ENCODE data around the gene ERC1.
"Not testable (repeated sequence)": the region's sequence is repeated elsewhere in the genome, so short reads cannot be mapped to it uniquely, and the experiment has no call there.

Gene ERC1

DNA sequence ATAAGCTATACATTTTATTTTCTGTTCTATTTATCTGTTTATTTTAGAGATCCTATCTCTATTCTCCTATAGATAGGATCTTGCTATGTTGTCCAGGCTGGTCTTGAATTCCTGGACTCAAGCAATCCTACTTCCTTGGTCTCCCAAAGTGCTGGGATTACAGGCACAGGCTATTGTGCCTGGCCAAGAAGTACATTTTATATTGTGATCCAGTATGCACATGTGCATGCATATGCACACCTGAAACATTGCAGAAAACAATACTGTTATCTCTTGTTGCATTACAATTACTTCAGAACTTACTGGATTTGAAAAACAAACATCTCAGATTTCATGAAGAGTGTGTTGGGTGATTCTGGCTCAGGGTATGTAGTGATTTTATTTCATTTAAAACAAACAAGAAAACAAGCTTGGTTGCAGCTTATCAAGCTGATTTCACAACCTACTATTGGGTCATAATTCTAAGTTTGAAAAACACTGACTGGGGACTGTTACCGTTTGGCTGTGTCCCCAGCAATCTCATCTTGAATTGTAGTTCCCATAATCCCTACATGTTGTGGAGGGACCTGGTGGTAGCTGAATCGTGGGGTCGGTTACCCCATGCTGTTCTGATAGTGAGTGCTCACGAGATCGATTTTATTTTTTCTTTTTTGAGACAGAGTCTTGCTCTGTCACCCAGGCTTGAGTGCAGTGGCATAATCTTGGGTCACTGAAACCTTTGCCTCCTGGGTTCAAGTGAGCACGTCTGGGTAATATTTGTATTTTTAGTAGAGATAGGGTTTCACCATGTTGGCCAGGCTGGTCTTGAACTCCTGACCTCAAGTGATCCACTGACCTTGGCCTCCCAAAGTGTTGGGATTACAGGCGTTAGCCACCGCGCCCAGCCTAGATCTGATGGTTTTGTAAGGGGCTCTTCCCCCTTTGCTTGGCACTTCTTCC is 31.3 kb downstream of the ERC1 start:
- DNase-seq (ENCODE audit: low read depth in 3 of 3) = no peak

DNA sequence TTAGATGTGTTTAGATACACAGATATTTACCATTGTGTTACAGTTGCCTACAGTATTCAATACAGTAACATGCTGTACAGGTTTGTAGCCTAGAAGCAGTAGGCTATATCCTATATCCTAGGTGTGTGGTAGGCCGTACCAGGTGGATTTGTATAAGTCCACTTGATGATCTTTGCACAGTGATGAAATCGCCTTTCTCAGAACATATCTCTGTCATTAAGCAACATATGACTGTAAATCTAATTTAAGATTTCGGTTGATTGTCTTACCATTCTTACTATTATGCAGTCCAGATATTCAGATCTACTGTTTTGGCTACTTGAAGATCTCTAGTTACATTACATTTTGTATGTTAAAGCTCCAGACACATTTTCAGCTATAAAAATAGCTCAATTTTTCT is 39.8 kb downstream of the ERC1 start:
- DNase-seq (ENCODE audit: low read depth in 3 of 3) = no peak

DNA sequence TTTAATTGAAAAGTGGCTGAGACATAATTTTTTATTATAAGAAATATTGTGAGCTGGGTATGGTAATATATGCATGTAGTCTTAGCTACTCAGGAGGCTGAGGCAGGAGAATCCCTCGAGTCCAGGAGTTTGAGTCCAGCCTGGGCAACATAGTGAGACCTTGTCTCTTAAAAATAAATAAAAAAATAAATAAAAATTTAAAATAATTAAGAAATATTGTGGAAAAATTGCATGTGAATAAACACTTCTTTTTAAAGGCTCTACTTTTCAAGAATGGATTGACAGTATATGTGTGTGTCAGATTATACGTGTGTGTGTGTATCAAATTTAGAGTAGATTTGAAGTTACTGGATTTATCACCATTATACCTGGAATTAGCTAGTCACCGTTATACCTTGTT is 43.2 kb downstream of the ERC1 start:
- no peak for DNase-seq (ENCODE audit: low read depth in 3 of 3)

DNA sequence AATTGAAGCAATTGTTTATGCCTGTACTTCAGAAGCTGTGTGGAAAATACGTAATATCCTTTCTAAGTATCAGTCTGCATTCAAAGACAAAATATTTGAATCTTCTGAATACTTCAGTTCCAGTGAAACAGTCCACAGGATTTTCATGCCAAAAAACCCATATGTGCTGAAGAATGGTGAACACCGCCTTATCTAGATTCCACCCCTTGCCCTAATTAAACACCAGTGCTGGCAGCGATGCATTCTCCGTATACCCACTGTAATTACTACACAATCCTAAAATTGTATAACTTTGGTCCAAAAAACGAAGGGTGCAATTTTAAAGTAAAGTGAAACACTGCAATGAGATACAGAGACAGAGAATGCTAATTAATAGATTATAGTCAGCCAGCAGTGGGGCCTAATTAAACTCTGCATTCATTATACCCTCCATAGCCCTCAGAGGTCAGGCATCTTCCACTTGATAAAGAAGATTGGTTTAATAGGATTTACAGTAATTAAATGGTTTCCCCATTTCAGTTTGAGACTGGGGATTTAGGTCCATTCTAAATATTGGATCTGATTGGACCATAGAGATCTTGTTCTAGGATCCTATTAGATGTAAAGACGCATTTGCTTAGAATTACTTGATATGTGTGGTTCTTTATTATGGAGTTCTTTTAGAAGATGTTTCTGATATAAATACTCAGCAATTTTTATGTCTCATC is 43.9 kb downstream of the ERC1 start:
- DNase-seq (ENCODE audit: low read depth in 3 of 3) = no peak

DNA sequence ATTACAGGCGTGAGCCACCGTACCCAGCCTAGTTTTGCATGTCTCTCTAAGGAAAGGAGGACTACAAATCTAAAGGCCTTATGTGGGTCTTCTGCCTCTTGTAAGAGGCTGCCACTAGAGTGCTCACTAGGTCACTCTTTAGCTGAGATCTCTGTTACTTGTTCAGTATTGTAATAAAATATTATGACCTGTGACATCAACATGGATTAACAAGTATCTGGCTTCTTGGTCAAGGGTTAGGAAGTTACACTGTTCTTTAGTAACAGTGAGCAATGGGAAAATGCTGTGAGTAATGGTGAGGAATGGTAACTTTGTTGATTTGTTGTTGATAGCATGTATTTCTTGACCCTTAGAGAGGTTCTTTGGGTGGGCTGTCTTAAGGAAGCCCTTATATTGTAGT is 50.5 kb downstream of the ERC1 start:
- no peak for DNase-seq (ENCODE audit: low read depth in 3 of 3)

DNA sequence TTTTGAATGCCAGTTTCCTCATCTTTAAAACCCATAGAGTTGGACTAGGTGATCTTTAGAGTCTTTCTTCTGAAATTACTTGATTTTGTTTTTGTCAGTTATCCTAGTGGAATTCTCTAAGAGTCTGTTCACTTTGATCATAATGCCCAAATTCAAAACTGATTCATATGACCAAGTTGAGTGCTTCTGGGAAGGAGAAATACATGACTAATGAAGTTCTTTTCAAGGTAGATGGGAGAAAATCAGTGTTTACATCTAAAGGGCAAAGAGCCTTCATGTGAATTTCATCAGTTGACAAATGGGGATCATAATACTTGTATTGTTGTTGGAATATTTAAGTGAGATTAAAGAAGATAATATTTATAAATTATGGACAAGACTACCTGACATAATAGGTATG is 53.2 kb downstream of the ERC1 start:
- DNase-seq (ENCODE audit: low read depth in 3 of 3) = no peak

DNA sequence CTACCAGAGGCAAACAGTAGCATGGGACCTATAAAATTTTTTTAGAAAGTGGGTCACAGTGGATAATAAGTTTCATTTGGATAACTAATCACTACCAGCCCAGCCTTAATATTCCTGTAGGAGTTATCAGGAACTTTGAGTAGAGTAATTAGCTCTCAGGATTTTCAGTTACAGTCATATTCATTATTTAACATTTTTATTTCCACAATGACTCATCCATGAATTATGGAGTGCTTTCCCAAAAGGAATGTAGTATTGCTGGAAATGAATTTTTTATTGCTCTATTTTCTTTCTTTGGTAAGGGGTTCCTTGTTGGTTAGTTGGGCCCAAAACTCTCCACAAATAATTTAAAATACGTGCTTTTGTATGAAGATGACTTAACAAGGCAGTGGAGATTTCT is 53.7 kb downstream of the ERC1 start:
- DNase-seq (ENCODE audit: low read depth in 3 of 3) = no peak

DNA sequence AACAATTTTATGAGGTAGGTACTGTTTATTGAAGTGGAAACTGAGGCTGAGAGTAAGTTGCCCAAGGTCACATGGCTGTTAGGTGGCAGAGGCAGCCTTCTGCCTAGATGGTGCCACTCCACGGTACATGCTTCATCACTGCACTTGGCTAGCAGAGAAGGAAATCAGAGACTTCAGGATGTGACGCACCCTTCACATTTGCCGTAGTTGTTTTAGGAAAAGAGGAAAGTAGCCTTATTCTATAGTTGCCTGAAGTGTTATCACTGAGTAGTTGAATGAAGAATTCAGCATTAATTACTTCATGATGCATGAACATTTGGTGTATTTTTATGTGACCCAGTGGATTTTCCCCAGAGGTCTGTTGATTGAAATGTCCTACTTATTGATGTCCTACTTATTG is 55.7 kb downstream of the ERC1 start:
- DNase-seq (ENCODE audit: low read depth in 3 of 3) = no peak

DNA sequence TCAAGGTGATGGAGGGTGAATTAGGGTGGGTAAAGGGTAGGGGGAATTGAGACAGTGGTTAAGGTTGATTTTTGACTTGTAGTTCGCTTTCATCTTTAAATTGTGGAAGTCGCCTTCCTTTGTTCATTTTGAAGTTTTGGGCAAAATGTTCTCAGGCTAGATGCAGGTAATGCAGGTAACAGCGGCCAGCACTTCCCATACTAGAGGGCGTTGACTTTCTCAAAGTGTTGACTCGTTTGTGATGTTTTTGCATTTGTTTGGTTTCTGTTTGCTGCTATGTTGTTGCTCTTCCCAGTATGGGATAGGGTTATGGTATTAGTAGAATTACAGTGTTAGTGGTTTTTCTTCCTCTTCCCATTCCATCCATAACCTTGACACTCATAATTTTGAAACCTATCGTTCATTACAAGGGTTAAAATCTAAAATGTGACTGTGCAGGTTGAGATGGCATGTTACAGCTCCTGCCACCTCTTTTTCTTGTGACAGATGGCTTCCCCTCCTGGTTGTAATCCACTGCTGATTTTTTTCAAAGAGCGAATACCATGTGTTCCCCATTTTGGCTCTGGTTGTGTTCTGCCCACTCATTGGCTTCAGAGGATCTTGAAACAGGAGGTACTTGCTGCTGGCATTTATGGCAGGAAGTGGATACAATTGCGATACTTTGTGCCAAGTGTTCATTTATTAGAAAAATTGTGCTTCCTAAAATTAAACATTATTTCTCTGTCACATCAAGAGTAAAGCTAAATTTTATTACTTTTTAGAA is 57.1 kb downstream of the ERC1 start:
- no peak for DNase-seq (ENCODE audit: low read depth in 3 of 3)

DNA sequence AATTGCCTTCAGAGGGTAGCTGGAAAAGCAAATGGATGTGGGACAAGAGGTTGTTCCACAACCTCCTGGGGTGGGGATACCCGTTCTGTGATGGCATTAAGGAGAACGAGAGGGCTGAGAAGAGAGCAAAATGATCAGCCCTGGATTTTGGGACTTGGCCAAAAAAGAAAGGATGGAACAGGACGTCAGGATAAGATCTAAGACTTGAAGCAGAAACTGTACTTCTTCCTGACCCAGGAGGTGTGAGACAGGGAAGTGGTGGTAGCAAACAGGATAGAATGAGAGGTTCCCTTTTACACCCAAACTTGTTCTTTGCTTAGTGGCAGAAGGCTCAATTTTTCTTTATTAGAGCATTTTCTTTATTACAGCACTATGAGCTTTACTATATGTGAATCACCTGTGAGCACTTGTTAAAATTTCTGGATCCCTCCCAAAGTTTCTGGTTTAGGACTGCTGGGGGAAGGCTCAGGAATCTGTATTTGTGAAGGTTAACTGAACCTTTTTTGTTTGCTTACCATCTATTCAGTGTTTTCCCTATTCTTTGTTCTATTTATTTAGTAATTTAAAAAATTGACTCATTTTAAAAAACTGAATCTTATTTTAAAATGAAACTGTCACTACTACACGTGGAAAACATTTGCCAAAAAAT is 59.2 kb downstream of the ERC1 start:
- DNase-seq (ENCODE audit: low read depth in 3 of 3) = no peak

DNA sequence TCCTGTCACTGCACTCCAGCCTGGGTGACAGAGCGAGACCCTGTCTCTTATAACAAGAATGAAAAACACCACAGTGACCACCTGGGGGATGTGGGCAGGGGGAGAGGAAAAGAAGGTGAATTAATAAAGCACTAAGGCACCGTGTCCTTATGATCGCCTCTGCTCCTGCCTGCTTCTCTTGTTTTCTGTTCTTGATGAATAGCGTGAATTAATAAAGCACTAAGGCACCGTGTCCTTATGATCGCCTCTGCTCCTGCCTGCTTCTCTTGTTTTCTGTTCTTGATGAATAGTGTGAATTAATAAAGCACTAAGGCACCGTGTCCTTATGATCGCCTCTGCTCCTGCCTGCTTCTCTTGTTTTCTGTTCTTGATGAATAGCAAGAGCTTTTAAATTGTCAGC is 60.6 kb downstream of the ERC1 start:
- DNase-seq (ENCODE audit: low read depth in 3 of 3) = not testable (repeated sequence)

DNA sequence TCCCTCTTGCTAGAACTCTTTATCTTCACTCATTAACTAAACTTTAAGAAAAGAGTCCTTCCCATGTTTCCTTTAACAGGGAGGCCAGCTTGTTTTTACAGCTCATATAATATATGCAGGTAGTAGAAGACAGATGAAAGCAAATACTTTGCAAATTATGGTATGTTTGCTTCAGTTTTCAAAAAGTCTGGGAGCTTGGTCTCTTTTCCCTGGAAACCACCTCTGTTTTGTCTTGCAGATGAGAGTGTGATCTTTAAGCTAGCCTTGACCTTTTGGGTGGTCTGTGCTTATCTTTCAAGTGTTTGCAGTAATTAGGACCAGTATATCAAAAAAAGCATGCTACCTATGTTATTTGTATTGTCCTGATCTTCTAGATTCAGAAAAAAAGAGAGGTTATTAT is 62.7 kb downstream of the ERC1 start:
- no peak for DNase-seq (ENCODE audit: low read depth in 3 of 3)

DNA sequence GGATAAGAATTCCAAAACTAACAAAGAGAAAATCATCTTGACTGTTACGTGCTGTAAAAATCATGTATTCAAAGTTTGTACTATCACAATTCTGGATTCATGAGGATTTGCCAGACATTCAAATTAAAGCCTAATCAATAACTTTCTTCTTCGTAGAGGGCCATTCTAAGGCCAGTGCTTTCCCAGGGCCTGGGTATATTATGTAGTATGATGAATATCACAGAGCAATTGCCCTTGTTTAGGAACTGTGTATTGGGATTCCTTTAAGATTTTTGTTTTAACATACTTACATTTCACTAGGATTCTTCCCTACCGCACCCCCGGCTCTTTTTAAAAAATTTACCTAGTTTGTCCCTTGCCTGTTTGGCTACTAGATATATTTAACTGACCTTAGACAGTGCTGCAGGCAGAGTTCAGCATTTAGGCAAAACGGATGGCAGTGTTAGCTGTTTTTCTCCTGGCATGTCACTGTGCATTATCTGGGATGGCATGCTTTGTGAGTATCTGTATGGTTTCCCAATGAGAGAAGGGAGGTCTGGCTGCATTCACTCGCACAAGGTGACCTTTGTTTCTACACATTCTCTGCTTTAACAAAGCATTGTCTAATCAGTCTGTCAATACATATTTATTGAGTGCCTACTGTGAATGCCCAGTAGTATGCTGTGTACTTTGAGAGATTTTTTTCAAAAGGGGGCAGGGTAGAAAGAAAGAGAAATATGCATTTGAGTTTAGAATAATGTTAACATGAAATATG is 63.3 kb downstream of the ERC1 start:
- no peak for DNase-seq (ENCODE audit: low read depth in 3 of 3)

DNA sequence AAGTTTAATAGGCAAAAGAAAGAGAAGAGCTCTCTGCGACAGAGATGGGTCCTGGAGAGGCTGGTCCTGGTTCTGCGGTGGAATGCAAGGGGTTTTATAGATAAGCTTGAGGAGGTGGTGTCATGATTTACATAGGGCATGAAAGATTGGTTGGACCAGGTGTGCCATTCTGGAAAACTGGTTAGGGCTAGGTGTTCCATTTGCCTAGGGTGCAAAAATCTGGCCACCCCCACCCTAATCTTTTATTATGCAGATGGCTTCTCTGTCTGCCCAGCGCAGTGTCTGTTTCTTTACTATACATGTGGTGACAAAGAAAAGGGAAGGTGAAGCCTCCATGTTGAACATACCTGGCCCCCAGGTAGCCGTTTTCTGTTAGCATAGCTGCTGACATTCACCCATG is 65.4 kb downstream of the ERC1 start:
- DNase-seq (ENCODE audit: low read depth in 3 of 3) = no peak

DNA sequence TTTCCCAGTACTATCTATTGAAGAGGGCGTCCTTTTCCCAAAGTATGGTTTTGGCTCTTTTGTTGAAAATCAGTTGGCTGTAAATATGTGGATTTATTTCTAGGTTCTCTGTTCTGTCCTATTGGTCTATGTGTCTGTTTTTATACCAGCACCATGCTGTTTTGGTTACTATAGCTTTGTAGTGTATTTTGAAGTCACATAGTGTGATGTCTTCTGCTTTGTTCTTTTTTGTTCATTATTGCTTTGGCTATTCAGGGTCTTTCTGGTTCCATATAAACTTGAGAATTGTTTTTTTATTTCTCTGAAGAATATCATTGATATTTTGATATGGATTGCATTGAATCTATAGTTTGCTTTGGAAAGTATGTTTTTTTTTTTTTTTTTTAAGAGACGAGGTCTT is 67.4 kb downstream of the ERC1 start:
- no peak for DNase-seq (ENCODE audit: low read depth in 3 of 3)

DNA sequence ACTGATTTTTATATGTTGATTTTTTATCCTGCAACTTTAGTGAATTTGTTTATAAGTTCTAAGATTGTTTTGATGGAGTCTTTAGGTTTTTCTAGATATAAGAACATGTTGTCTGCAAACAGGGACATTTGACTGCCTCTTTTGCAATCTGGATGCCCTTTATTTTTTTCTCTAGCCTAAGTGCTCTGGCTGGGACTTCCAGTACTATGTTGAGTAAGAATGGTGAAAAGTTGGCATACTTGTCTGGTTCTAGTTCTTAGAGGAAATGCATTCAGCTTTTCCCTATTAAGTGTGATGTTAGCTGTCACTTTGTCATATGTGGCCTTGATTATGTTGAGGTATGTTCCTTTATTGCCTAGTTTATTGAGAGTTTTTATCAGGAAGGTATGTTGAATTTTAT is 68.1 kb downstream of the ERC1 start:
- DNase-seq (ENCODE audit: low read depth in 3 of 3) = no peak

DNA sequence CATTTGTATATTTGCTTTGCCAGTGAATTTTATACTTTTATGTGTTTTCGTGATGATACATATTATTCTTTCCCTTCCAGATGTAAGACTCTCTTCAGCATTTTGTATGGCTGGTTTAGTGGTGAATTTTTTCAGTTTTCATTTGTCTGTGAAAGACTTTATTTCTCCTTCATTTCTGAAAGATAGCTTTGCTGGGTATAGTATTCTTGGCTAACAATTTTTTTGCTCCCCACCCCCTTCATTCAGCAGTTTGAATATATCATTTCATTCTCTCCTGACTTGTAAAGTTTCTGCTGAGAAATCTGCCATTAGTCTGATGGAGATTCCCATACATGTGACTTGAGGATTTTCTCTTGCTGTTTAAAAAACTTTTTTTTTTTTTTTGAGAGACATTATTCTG is 72.8 kb downstream of the ERC1 start:
- no peak for DNase-seq (ENCODE audit: low read depth in 3 of 3)

DNA sequence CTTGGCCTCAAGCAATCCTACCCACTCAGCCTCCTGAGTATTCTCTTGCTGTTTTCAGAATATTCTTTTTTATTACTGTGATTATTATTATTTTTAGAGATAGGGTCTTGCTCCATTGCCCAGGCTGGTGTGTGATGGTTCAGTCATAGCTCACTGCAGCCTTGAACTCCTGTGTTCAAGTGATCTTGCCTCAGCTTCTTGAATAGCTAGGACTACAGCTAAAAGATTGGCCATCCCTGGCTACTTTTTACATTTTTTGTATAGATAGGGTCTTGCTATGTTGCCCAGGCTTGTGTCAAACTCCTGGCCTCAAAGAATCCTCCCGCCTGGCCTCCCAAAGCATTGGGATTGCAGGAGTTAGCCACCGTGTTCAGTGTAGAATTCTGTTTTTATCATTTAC is 73.3 kb downstream of the ERC1 start:
- DNase-seq (ENCODE audit: low read depth in 3 of 3) = no peak

DNA sequence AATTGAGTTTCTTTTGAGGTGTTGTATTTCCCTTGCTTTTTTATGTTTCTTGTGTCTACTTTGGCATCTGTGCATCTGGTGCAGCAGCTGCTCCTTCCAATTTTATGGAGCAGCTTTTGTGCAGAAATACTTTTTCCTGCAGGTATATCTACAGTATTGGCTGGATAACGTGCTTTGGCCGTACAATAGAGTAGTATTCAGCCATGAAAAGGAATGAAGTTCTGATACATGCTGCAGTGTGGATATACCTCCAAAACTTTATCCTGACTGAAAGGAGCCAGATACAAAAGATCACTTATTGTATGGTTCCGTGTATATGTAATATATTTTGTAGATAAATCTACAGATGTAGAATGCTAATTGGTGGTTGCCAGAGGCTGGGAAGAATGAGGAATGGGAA is 74.6 kb downstream of the ERC1 start:
- no peak for DNase-seq (ENCODE audit: low read depth in 3 of 3)

DNA sequence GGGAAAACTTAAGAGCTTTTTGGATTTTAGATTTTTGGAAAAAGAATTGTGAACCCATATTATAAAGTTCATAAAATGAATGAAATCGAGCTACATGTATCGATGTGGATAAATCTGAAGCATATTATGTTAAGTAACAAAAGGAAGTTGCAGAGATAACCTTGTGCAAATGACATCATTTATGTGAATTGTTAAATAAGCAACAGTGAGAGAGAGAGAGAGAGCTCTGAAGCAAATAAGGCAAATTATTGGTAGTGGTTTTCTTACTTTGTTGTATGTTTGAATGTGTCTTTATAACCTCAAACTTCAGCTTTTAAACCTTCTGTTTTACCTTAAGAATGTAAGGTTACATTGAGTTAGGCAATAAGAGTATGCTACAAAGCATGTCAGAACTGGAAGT is 78.8 kb downstream of the ERC1 start:
- DNase-seq (ENCODE audit: low read depth in 3 of 3) = no peak

DNA sequence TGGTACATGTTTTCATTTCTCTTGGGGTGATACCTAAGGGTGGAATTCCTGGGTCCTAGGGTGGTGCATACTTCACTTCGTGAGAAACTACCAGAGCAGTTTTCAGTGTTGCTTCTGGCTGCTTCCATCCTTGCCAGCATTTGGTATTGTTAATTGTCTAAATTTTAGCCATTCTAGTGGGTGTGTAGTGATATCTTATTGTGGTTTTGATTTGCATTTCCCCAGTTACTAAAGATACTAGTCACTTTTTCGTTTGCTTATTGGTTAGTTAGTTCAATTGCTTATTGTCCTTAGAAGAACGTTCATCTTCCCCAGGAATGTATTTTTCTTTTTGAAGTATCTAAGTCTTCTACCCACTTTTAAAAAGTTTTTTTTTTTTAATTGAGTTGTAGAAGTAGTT is 80.2 kb downstream of the ERC1 start:
- no peak for DNase-seq (ENCODE audit: low read depth in 3 of 3)
